Activated CD4-positive, alpha-beta T cell treated with anti-CD3 and anti-CD28 coated beads, Interleukin-10, Interleukin-2, amounts not matched to agents 100 ng/mL and 50 ng/mL, durations not matched to agents 16 hours and 8 hours (primary cell): ENCODE data around the gene SPRN.
A peak's percentile ranks its signal among the peaks of the same experiment; 100 is the strongest.
"Not testable (repeated sequence)": the region's sequence is repeated elsewhere in the genome, so short reads cannot be mapped to it uniquely, and the experiment has no call there.

Experiments used
- DNase-seq: peaks from one replicate; pipeline ENCODE4 v3.0.0-alpha.2; 2020

The SPRN gene

DNA sequence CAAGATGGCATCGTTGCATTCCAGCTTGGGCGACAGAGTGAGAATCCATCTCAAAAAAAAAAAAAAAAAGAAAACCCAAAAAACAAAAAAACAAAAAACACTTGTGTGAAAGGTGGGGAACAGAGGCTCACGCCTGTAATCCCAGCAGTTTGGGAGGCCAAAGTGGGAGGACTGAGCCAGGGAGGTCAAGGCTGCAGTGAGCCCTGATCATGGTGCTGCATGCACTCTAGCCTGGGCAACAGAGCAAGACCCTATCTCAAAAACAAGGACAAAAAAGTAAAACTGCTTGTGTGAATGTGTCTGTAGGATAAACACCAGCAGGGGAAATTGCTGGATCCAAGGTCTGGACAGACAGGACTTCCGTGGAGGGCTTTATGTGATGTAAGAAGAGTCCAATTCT is 40.9 kb downstream of the SPRN start:
- DNase-seq, result no peak

DNA sequence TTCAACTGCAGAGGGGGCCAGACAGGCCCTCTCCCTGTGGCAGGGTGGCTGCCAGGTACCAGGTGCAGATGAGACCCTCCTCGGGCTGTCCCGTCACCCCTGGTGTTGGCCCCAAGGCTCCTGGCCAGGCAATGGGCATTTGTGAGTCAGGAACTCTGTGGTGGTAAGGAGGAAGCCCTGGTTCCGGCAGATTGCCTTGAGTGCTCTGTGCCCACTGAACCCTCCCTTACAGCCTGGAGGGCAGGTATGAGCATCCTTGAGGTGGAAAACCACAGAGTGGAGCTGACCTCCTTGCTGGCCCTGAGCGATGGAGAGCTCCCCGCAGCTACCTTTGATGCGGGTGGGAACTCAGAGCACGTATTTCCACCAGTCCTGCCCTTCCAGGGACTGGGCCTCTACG is 43.4 kb downstream of the SPRN start:
- no peak for DNase-seq

DNA sequence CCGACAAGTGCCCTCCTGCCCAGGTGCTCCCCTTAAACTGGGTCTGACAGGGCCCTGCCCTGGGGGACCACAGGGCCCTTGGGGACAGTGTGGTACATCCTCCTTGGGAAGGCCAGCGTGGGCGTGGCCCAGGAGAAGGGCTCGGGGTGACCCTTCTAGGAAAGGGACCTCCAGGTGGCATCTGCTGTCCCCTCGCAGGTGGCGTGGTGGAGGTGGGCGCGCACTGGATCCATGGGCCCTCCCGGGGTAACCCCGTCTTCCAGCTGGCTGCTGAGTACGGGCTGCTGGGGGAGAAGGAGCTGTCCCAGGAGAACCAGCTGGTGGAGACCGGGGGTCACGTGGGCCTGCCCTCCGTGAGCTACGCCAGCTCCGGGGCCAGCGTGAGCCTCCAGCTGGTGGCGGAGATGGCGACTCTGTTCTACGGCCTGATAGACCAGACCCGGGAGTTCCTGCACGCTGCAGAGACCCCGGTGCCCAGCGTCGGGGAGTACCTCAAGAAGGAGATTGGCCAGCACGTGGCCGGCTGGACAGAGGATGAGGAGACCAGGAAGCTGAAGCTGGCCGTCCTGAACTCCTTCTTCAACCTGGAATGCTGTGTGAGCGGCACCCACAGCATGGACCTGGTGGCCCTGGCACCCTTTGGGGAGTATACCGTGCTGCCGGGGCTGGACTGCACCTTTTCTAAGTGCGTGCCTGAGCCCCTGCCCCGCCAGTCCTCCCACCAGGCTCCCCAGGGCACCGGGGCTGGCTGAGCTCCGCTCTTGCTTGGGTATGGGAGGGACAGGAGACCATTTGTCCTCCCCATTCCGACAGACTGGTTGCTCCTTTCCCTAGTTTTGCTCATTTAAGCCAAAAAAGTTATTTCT is 44.4 kb downstream of the SPRN start:
- no peak for DNase-seq

DNA sequence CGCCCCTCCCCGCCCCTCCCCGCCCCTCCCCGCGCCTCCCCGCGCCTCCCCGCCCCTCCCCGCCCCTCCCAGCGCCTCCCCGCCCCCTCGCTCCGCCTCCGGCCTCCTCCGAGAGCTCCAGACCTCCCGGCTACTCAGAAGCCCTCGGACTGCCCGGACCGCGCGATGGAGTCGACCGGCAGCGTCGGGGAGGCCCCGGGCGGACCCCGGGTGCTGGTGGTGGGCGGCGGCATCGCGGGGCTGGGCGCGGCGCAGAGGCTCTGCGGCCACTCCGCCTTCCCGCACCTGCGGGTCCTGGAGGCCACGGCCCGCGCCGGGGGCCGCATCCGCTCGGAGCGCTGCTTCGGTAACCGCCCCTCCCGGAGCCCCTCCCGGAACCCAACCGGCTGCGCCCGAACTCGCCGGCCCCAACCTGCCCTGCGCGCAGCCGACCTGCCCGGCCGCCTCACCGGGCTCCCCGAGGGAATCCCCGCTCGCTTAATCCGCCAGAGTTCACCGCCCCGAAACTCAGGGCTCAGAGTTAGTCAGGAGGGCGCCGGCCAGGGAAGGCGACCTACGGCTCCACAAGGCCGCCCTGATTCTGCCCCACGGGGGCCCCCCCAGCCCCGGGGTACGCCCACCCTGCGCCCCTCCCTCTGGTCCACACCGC is 45.1 kb downstream of the SPRN start, which contains the start of gene PAOX:
Gene PAOX, plus strand, starts transcription at position 111 of the 649 bp plus-strand sequence. Its CDS starts 55 bp downstream, at position 166.
- no peak for DNase-seq

DNA sequence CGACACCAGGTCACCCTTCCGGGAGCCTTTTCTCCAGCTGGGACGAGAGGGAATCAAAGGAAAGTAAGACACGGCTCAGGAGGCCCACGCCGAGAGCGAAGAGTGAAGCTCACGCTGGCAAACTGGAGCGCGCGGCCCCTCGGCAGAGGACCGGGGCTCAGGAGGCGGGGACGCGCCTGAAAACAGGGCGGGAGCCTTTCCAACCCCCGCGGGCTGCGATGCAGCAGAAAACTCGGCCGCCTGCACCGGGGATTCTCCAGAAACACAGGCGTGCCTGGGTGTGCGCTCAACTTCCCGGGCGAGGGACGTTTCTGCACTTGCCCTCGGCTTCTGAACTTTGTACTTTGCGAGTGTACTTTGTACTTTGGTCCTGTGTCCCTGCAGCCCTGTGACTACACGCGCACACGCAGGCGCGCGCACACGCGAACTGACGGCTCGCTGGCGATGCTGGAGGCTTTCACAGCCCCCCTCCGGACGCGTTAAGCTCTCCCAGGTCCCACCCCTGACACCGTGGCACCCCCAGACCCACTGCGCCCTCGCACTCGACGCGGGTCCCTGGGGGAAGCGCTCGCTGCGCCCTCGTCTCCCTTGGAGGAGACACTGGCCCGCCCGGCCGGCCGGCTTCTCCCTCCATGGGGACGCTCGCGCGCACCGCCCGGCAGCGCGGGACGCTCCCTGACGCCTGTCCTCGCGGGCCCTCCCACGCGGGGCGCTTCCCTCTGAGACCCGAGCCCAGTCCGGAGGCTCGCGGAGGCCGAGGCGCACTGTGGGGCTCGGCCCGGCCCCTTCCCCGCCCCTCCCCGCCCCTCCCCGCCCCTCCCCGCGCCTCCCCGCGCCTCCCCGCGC is 46.0 kb downstream of the SPRN start:
- peak; percentile 50 for DNase-seq

DNA sequence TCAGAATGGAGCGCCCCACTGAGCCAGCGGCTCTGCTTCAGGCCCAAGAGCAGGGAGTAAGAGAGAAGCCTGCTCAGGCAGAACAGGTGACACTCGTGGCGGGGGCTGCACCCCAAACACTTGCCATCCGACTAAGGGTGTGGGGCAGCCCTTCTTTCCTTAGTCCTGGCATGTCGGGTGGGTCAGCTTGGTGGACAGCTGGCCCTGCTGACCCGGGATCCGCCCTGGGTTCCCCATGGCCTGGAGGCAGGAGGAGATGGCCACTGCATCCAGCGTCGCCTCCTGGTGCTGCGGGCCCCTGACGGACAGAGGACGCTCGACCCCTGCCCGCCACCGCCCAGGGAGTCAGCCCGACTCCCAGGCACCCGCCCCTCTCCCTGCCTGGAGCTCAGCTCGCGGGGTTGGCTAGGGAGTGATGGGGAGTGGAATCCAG is 46.6 kb downstream of the SPRN start:
- no peak for DNase-seq

DNA sequence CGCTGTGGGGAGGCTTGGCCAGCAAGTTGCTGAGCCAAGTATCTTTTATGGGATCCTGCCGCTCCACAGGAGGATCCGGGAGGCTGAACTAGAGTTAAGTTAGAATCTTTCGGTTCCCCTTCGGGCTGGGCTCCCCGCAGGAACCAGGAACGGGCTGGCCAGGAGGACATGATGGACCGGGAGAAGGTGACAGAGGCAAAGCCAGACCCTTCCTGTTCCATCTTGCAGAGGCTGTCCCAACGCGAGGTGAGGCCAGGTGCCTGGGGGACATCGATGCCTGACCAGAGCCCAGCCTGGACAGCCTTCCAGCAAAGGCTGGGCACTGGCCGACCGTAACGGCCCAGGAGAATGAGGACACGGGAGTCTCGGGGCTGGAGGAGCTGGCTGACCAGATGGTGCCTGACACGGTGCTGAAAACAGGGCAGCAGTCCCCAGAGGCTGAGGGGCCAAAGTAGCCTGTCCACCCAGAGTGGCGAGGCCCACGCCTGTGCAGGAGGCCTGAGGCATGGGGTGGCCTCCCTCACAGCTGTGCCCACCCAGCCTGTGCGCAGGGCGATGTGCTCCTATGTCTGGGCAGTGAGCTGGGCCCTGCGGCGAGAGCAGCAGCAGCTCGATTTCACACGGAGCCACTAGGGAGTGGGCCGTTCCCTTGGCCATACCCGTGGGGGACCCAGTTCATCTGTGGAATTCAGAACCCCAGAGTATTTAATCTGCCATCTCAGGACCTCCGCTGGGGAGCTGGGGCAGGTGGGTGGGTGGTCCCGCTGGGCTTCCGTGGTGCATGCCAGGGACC is 47.2 kb downstream of the SPRN start:
- no peak for DNase-seq

DNA sequence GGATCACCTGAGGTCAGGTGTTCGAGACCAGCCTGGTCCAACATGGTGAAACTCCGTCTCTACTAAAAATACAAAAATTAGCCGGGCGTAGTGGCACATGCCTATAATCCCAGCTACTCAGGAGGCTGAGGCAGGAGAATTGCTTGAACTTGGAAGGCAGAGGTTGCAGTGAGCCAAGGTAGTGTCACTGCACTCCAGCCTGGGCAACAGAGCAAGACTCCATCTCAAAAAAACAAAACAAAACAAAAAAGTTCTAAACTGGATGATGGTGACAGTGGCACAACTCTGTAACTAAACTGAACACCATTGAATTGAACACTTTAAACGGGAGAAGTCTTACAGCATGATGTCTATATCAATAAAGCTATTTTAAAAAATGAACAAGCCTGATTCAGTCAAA is 48.2 kb downstream of the SPRN start:
- DNase-seq, result not testable (repeated sequence)

DNA sequence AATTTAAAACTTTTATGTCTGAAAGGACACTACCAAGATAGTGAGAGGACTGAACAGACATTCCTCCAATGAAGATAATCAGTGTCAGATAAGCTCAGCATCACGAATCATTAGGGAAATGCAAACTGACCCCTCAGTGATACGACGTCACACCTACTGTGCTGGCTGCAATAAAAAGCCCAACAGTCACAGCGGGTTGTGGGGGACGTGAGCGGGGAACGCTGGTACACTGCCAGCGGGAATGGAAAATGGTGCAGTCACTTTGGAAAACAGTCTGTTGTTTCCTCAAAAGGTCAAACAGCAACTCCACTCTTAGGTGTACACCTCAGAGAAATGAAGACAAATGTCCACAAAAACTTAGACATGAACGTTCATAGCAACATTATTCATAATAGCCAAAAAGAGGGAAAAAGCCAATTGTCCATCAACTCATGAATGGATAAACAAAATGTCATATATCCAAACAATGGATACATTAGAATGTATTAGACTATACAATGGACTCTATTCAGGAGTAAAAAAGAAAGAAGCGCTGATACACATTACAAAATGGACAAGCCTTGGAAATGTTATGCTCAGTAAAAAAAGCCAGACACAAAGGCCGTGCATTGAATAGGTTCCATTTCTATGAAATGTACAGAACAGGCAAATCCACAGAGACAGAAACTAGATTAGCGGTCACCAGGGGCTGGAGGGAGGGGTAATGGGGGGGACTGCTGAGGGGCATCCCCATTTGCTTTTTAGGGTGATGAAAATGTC is 48.9 kb downstream of the SPRN start:
- no peak for DNase-seq

DNA sequence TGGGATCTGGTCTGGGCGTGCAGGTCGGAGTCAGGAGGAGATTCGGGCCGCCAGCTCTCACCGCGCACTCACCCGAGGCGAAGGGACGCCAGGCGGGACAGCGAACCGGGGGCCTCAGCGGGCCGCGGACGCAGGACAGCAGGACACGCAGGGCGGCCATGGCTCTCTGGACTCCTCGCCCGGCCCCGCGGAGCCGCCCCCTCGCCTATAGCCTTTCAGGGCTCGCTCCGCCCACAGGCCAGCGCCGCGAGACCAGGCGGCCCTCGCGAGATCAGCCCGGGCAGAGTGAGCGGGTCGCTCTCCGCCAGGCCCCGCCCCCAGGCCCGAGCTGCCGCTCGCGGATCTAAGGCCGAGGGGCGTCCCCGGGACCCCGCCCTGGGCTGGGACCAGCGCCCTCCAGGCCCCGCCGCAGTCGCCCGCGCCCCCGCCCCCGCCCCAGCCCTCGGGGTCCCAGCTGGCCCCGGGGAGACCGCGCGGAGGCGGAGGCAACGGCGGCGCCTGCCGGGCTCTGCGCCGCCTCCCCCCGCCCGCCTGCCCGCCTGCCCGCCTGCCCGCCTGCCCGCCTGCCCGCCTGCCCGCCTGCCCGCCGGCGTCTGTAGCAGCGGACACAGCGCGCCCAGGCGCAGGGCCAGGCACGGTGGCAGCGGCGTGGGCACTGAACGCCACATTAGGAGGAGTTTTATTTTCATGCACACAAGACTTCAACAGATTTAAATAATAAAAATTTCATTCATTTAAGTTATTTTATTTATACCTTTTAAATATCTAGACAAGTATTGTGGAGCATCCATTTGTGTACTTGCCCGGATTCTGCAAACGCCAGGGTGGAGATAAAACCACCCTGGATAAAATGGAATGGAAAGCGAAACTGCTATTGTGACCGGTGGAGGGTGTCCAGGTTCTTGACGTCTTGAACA is 51.0 kb downstream of the SPRN start, which contains the start of gene ECHS1:
Gene ECHS1, minus strand, starts transcription at position 181 of the 917 bp plus-strand sequence. Its CDS starts 21 bp downstream, at position 160.
- peak; percentile 97 for DNase-seq

DNA sequence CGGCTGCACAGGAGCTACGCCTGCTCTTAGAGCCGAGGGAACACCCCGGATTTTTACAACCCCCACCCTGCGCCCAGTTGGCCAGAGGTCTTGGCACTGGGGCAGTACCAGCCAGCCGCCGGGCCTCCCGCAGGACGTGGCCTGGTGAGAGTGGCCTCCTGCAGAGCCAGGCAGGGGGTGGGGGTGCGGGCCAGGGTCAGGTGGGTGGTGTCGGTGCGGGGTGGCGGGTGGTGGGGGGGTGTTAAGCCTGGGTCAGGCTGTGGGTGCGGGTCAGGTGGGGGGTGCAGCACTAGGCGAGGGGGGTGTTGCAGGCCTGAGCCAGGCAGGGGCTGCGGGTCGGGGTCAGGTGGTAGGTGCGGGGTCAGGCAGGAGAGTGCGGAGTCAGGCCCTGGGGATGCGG is 51.9 kb downstream of the SPRN start:
- DNase-seq, result no peak
